HepG2 (cell line): ENCODE measurements around the gene ANKRD36C.
"Not testable (repeated sequence)": the region's sequence is repeated elsewhere in the genome, so short reads cannot be mapped to it uniquely, and the experiment has no call there.

ENCODE experiments used
- ARHGAP35 ChIP-seq: sonication (generic); formaldehyde crosslinking; IDR thresholded peaks from 2 replicates; pipeline ENCODE4 v1.9.0; 2022; ENCODE audit warnings: mild to moderate bottlenecking, inconsistent platforms, moderate library complexity, missing genetic modification reagents, borderline replicate concordance
- EZH2 ChIP-seq: conservative IDR thresholded peaks from 2 replicates; pipeline ENCODE4 v1.6.1; 2012; ENCODE audit warnings: mild to moderate bottlenecking, low read depth, low read length, moderate library complexity
- IRF2 ChIP-seq: IDR thresholded peaks from 2 replicates; pipeline ENCODE4 v1.6.1; 2018; ENCODE audit warnings: missing genetic modification reagents, missing compliant biosample characterization
- SIN3A ChIP-seq: IDR thresholded peaks from 2 replicates; pipeline ENCODE4 v1.6.1; 2011; ENCODE audit warnings: low read depth, mild to moderate bottlenecking, control low read depth, low read length, borderline replicate concordance
- TF ChIP-seq, protein P1 (sequence below): sonication (generic); formaldehyde crosslinking; conservative IDR thresholded peaks from 2 replicates; pipeline ENCODE4 v1.4.0; 2020; ENCODE audit warnings: missing genetic modification reagents

DNA sequence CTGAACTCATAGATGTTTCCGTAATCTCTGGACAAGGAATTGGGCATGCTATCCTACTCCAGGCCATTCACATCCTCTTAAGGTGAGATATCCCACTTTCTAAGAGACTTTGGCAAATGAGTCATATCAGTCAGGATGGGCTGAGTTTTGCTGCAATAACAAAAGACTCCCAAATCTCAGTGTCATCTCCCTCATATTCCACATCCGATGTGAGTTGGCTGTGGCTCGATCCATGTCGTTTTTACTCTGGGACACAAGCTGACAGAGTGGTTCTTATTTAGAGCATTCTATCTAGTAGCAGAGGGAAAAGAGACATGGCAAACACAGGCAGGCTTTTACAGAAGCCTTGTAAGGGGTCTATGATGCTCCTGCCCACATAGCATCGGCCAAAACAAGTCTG is 14.6 kb upstream of the ANKRD36C start:
- TF ChIP-seq IRF2, EZH2, ARHGAP35, SIN3A: not testable (repeated sequence)
- TF ChIP-seq, protein P1, sequence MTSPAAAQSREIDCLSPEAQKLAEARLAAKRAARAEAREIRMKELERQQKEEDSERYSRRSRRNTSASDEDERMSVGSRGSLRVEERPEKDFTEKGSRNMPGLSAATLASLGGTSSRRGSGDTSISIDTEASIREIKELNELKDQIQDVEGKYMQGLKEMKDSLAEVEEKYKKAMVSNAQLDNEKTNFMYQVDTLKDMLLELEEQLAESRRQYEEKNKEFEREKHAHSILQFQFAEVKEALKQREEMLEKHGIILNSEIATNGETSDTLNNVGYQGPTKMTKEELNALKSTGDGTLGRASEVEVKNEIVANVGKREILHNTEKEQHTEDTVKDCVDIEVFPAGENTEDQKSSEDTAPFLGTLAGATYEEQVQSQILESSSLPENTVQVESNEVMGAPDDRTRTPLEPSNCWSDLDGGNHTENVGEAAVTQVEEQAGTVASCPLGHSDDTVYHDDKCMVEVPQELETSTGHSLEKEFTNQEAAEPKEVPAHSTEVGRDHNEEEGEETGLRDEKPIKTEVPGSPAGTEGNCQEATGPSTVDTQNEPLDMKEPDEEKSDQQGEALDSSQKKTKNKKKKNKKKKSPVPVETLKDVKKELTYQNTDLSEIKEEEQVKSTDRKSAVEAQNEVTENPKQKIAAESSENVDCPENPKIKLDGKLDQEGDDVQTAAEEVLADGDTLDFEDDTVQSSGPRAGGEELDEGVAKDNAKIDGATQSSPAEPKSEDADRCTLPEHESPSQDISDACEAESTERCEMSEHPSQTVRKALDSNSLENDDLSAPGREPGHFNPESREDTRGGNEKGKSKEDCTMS (CRISPR knock-in tag): not testable (repeated sequence)
